Measurements from ENCODE around the gene PCID2.

PCID2 gene

DNA sequence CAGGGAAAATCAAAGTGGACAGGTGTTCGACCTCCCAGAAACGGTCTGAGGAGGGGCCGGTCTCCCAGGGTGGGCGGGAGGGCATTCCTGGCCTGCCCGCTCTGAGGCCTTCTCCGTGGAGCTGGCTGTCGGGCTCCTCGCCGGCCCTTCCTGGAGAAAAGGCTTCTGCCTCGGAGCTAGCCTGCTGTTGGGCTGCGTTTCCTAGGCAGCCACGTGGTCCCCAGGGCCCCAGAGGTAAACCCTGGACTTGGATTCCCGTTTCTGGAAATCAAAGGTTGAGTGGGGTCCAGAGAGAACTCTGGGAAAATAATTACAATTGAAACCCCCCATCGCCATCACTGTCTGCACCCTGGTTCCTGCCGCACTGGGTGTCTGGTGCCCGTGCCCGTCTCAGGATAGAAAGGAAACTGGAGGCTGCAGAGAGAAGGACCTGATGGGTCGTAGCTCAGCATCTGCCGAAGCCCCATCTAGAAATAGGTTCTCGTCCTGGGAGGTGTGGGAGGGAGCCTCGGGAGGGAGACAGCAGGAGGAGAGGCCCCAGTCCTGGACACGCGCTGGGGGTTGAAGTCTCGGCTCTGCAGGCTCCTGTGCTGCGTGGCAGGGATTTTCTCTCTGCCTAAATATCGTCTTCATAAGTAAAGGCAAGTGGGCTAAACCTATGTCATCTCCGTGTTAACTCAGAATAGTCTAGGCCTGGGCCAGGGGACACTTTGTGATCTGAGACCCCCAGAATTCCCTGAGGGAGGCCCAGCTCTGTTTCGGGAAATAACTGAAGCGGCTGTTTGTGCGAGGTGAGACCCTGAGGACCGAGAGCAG is 57.7 kb downstream of the PCID2 start:
- in situ Hi-C loops (cut with HindIII; ENCODE audit: low sequenced_read_pairs), result no loop called here

DNA sequence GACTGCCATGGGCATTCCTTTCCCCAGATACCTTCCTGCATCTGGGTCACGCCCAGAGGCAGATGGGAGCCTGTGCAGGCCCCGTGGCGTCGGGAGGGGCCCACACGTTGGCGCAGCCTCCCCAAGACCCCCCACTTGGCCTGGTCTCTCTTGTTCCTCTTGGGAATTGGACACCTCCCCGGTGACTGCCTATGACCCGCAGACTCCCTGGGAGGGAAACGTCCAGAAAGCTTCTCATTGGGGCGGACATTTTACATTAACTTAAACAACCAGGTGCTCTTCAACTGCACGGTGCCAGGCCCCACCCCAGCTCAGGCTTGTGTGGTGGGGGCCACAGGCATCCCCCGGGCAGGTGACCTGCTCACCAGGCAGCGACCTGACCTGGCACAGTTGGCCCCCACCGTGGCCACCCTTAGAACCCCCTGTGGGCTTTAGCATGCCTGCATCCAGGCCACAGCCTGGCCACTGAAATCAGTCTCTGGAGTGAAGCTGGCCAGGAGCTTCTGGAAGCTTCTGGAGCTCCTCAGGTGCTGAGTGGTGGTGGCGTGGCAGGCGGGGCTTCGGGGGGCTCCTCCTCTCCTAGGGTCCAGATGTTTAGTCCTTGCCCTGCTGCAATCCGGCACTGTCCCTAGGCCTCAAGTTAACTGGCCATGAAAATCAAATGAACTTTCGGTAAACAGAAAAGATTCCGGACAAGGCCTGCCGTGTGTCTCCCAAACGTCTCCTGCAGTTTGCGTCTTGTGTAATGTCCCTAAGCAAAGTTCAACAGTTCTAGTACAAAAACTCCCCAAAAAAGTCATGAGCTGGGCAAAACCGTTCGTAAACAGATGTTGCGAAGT is 58.5 kb downstream of the PCID2 start:
- in situ Hi-C loops (cut with HindIII; ENCODE audit: low sequenced_read_pairs), result no loop called here

- in situ Hi-C loops (cut with HindIII; ENCODE audit: low sequenced_read_pairs), result no loop called here
These were observed 59.4 kb downstream of the PCID2 start for GRCh38 chr13:113148940-113149503.

DNA sequence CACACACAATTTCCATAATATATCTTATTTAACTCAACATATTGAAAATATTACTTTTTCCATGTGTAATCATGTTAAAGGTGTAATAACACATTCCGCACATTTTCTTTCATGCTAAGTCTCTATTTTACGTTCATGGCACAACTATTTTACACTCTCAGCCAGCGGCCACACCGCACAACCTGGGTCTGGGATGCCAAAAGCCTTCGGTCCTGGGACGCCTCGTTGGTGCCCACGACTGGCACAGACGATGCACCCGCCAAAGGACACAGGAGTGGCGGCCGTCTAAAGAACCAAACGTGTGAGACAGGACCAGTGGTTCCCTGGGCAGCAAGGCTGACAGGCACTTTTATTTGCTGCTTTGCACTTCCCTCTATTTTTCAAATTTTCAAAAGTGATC is 60.1 kb downstream of the PCID2 start:
- in situ Hi-C loops (cut with HindIII; ENCODE audit: low sequenced_read_pairs), result no loop called here

GRCh38 chr13:113147206-113147605 is 61.3 kb downstream of the PCID2 start:
- in situ Hi-C loops (cut with HindIII; ENCODE audit: low sequenced_read_pairs), result no loop called here

GRCh38 chr13:113146750-113147149 is 61.7 kb downstream of the PCID2 start:
- in situ Hi-C loops (cut with HindIII; ENCODE audit: low sequenced_read_pairs), result no loop called here

DNA sequence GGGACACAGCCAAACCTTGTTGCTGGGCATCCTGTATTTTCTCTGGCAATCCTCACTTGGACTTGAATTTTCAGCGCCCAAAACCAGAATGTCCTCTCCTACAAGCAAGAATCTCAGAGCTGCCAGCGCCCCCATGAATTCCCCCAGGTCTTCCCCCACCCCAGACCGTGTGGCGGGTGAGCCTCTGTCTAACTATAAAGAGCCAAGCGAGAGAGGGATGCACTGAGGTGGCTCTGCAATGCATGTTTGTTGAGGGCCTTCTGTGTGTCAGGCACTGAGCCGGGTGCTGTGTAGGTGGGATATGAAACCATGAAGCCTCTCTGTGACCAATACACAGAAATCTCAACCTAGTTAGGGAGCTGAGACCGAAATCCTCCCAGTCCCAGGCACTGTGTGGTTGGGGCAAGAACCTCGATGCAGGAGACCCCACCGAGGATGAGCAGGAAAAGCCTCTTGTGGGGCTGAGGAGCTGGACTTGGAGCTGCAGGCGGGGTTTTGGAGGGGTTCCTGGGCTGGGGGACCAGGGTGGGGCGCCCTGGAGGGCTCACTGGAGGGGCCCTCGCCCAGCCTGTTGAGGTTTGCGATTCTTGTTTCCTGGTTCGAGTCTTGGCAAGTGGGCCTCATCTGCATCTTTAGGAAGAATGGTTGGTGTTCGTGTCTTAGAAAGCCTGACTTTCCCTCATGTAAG is 62.4 kb downstream of the PCID2 start:
- in situ Hi-C loops (cut with HindIII; ENCODE audit: low sequenced_read_pairs), result no loop called here

- in situ Hi-C loops (cut with HindIII; ENCODE audit: low sequenced_read_pairs), result no loop called here
These were observed 63.0 kb downstream of the PCID2 start for GRCh38 chr13:113145496-113145895.

- in situ Hi-C loops (cut with HindIII; ENCODE audit: low sequenced_read_pairs), result no loop called here
These were observed 64.2 kb downstream of the PCID2 start for GRCh38 chr13:113144255-113144629.

GRCh38 chr13:113143466-113144254 is 64.8 kb downstream of the PCID2 start:
- in situ Hi-C loops (cut with HindIII; ENCODE audit: low sequenced_read_pairs), result no loop called here

DNA sequence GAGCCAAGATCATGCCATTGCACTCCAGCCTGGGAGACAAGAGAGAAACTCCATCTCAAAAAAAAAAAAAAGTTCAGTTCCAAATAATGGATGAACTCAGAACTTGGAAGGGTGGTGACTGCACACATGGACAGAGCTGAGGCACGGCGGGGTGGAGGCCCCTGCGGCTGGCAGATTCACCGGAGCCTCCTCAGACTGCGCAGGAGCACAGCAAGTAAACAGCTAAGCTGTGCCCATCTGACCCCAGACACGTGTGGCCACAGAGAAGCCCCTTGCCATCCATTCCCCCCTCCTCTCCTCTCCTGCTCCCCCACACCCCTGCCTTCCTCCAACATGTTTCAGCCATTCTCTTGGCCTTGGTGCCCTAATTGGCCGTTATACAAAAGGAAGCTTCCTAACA is 65.6 kb downstream of the PCID2 start:
- in situ Hi-C loops (cut with HindIII; ENCODE audit: low sequenced_read_pairs), result no loop called here

DNA sequence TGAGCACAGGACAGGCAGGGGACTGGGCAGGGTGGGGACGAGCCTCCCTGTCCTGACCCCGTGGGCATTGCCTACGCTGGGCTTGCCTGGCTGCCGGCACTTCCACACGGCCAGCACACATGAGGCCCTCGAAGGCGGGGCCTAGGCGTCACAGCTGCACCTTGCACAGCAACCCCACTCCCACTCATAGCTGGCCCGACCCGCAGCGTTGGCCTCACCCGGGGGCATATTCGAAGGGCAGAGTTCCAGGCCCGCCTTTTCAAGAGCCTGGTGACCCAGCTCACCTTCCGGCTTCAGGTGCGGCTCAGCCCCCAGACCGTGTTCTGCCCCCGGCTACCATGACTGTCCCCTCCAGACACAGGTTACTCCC is 66.9 kb downstream of the PCID2 start:
- in situ Hi-C loops (cut with HindIII; ENCODE audit: low sequenced_read_pairs), result no loop called here

DNA sequence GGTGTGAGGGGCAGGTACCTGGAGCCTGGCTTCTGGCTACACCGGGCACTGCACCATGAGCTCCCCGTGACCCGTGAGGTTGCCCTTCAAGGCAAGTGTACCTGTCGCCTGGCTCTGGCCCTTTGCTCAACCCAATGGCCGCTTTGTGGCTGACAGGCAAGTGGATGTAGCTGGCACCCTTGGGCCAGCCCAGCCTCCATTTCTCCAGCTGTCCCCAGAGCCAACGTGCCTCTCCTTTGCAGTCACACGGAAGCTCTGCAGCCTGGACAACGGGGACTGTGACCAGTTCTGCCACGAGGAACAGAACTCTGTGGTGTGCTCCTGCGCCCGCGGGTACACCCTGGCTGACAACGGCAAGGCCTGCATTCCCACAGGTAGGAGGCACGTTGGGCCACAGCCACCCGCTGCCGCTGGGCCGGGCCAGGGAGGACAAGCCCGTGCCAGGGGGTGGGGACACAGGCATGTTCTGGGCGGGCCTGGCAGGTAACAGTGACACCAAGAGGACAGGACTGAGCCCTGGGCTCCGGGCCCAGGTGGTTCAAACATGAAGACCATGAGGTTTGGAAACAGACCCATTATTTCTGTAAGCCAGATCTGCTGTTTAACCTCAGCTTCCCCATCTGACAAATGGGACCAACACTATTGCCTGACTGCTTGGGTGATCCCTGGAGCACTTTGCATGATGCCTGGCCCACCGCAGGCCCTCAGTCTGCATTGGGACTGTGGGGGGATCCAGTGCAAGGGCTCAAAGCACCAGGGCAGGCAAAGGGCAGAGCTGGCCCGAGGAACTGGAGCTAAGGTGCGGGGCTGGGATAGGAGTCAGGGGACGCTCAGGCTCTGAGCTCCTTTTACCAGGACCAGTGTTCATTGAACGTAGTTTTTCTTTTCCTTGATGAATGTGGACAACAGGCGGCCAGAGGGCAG is 67.5 kb downstream of the PCID2 start:
- in situ Hi-C loops (cut with HindIII; ENCODE audit: low sequenced_read_pairs), result no loop called here

- in situ Hi-C loops (cut with HindIII; ENCODE audit: low sequenced_read_pairs), result loop anchor here (10.0 kb wide), 1 partner anchor 65 kb away; no protein-coding TSS in a partner anchor
These were observed 68.9 kb downstream of the PCID2 start for GRCh38 chr13:113139577-113139976.

DNA sequence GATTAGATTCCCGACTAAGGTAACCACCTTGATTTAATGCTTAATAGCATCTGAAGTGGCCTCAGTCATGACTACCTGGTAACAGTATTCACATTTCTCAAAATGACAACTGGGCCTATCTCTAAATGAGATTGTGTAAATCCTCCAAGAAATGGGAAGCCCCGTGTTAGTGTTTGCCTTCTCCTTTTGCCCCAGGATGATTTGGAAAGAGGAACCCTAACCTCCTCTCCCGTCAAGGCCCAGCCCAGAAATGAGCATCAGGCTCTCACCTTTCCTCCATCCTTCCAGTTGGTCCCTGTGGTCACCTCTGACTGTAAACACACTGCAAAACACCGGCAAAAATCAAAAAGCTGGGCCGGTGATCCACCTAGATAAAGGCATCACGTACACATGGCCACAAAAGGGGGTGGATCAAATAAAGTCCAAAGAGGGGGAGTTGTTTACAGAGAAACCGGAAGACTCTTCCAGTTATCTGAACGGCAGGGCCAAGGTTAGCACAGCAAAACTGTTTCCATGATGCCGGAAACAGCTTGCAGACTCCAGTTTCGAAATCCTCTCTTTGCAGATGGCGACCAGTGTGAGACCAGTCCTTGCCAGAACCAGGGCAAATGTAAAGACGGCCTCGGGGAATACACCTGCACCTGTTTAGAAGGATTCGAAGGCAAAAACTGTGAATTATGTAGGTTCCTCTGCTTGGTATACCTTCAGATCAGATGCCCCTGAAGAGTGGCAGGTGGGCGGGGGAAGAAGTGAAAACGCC is 69.5 kb downstream of the PCID2 start:
- in situ Hi-C loops (cut with HindIII; ENCODE audit: low sequenced_read_pairs), result loop anchor here (10.0 kb wide), 1 partner anchor 64 kb away; no protein-coding TSS in a partner anchor

- in situ Hi-C loops (cut with HindIII; ENCODE audit: low sequenced_read_pairs), result loop anchor here (10.0 kb wide), 1 partner anchor 63 kb away; no protein-coding TSS in a partner anchor
These were observed 70.7 kb downstream of the PCID2 start for GRCh38 chr13:113137691-113138298.

DNA sequence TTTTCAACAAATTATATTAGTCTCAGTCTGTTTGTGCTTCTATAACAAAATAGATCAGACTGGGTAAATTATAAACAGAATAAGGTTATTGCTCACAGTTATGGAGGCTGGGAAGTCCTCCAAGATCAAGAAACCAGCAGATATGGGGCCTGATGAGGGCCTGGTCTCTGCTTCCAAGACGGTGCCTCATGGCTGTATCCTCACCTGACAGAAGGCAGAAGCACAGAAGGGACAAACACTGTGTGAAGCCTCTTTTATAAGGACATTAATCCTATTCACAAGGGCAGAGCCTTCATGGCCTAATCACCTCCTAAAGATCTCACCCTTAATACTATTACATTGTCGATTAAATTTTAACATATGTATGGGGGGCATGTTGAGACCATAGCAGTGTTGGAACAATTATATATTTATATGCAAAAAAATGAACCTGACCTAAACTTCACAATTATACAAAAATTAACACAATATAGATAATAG is 73.1 kb downstream of the PCID2 start:
- in situ Hi-C loops (cut with HindIII; ENCODE audit: low sequenced_read_pairs), result loop anchor here (10.0 kb wide), 1 partner anchor 61 kb away; no protein-coding TSS in a partner anchor
